DOHH2 (cell line): Measurements from ENCODE around the gene SENP8.

Source experiments
- H3F3A ChIP-seq: fragments of 200-600 bp; sonication (generic), shearing (Covaris generic); 2 replicates; pipeline ENCODE4 v1.6.0; 2016; ENCODE audit warnings: antibody characterized with exemption, mild to moderate bottlenecking; ENCODE audit not compliant: control insufficient read depth, insufficient read depth
- H3K27ac ChIP-seq: fragments of 200-600 bp; sonication (generic); 2 replicates; pipeline ENCODE4 v1.5.1; 2014; ENCODE audit warnings: low read depth, mild to moderate bottlenecking, low read length, moderate library complexity
- H3K27me3 ChIP-seq: fragments of 200-600 bp; sonication (generic); 2 replicates; pipeline ENCODE4 v1.6.1; 2014; ENCODE audit warnings: mild to moderate bottlenecking, low read length, mixed read lengths; ENCODE audit not compliant: control insufficient read depth
- H3K36me3 ChIP-seq: fragments of 200-600 bp; sonication (generic); 2 replicates; pipeline ENCODE4 v1.6.1; 2014; ENCODE audit warnings: mild to moderate bottlenecking, low read length, moderate library complexity, mixed read lengths; ENCODE audit not compliant: control insufficient read depth
- H3K4me1 ChIP-seq: fragments of 200-600 bp; sonication (generic); 2 replicates; pipeline ENCODE4 v1.6.1; 2014; ENCODE audit warnings: mild to moderate bottlenecking, low read length, mixed read lengths; ENCODE audit not compliant: control insufficient read depth
- H3K4me2 ChIP-seq: fragments of 200-600 bp; sonication (generic); 2 replicates; pipeline ENCODE4 v1.6.0; 2014; ENCODE audit warnings: mild to moderate bottlenecking, low read length, moderate library complexity
- H3K4me3 ChIP-seq: fragments of 200-600 bp; sonication (generic); 2 replicates; pipeline ENCODE4 v1.5.1; 2014; ENCODE audit warnings: mild to moderate bottlenecking, low read length, mixed read lengths
- H3K79me2 ChIP-seq: fragments of 200-600 bp; sonication (generic); 2 replicates; pipeline ENCODE4 v1.6.1; 2014; ENCODE audit warnings: mild to moderate bottlenecking, low read length, mixed read lengths; ENCODE audit not compliant: control insufficient read depth
- H3K9me2 ChIP-seq: fragments of 200-600 bp; sonication (generic); replicated peaks from 2 replicates; pipeline ENCODE4 v1.6.1; 2014; ENCODE audit warnings: mild to moderate bottlenecking, low read length, mixed read lengths; ENCODE audit not compliant: control insufficient read depth
- H3K9me3 ChIP-seq: fragments of 200-600 bp; sonication (generic); 2 replicates; pipeline ENCODE4 v1.6.1; 2014; ENCODE audit warnings: antibody characterized with exemption, low read length, mixed read lengths; ENCODE audit not compliant: control insufficient read depth, insufficient read depth
- H4K20me1 ChIP-seq: fragments of 200-600 bp; sonication (generic); 2 replicates; pipeline ENCODE4 v1.6.0; 2014; ENCODE audit warnings: low read depth, mild to moderate bottlenecking, antibody characterized with exemption, low read length, moderate library complexity; ENCODE audit not compliant: control insufficient read depth, insufficient read depth
- EZH2phosphoT487 ChIP-seq: fragments of 200-600 bp; sonication (generic); IDR thresholded peaks from 2 replicates; pipeline ENCODE4 v1.6.1; 2017; ENCODE audit warnings: borderline replicate concordance, mild to moderate bottlenecking, antibody characterized with exemption, low read length, moderate library complexity, mixed read lengths
- TF ChIP-seq, protein P1 (sequence below): fragments of 200-600 bp; sonication (generic); IDR thresholded peaks from one replicate; pipeline ENCODE4 v1.5.1; 2014; ENCODE audit warnings: antibody characterized with exemption, mild to moderate bottlenecking, low read depth, low read length; ENCODE audit not compliant: poor library complexity, severe bottlenecking

SENP8 gene

GRCh38 chr15:72074335-72075060 is 43.7 kb upstream of the SENP8 start:
- no peaks in the 10 kb centered on the region for H3K9me3 ChIP-seq

GRCh38 chr15:72077950-72078349 is 40.3 kb upstream of the SENP8 start:
- Histone ChIP-seq H3K9me3 (no peaks in the 10 kb centered on the region), H3K9me2 (no peaks in the 10 kb centered on the region), H3K27ac (peak overlapping the region; percentile 98), H3K4me1 (peaks cover 96% of the 10 kb centered on the region), H3F3A (peaks cover 50% of the 10 kb centered on the region), H3K79me2 (peaks cover 86% of the 10 kb centered on the region), H3K4me2 (peak overlapping the region; percentile 87), H4K20me1 (no peaks in the 10 kb centered on the region), H3K27me3 (no peaks in the 10 kb centered on the region), H3K36me3 (peaks cover 24% of the 10 kb centered on the region; the same call in 1 of the 2 replicates), H3K4me3 (peak overlapping the region; percentile 71)
- TF ChIP-seq EZH2phosphoT487 = no peak
- TF ChIP-seq, protein P1, sequence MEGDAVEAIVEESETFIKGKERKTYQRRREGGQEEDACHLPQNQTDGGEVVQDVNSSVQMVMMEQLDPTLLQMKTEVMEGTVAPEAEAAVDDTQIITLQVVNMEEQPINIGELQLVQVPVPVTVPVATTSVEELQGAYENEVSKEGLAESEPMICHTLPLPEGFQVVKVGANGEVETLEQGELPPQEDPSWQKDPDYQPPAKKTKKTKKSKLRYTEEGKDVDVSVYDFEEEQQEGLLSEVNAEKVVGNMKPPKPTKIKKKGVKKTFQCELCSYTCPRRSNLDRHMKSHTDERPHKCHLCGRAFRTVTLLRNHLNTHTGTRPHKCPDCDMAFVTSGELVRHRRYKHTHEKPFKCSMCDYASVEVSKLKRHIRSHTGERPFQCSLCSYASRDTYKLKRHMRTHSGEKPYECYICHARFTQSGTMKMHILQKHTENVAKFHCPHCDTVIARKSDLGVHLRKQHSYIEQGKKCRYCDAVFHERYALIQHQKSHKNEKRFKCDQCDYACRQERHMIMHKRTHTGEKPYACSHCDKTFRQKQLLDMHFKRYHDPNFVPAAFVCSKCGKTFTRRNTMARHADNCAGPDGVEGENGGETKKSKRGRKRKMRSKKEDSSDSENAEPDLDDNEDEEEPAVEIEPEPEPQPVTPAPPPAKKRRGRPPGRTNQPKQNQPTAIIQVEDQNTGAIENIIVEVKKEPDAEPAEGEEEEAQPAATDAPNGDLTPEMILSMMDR = no peak

More at GRCh38 chr15:72074335-72075060, 43.7 kb upstream of the SENP8 start:
- Histone ChIP-seq H3K4me2 (peak overlapping the region; percentile 80), H3K27ac (peak overlapping the region; percentile 98), H3K9me2 (no peaks in the 10 kb centered on the region), H3K4me3 (peak overlapping the region; percentile 56), H3K79me2 (peaks cover 85% of the 10 kb centered on the region), H3K36me3 (peaks cover 18% of the 10 kb centered on the region; the same call in 1 of the 2 replicates), H3K27me3 (no peaks in the 10 kb centered on the region), H4K20me1 (no peaks in the 10 kb centered on the region), H3K4me1 (peaks cover 95% of the 10 kb centered on the region), H3F3A (peaks cover 57% of the 10 kb centered on the region)
- TF ChIP-seq, protein P1 = no peak
- no peak for TF ChIP-seq EZH2phosphoT487

DNA sequence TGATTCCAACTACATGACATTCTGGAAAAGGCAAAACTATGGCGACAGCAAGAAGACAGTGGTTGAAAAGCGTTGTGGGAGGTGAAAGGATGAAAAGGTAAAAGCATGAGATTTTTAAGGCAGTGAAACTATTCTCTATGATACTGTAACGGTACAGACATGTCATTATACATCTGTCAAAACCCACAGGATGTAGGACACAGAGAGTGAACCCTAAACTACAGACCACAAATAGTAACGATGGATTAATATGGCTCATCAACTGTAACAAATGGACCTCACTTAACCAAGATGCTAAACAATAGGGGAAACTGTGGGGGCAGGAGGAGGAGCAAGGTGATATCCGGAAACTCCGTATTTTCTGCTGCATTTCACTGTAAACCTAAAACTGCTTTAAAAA is 39.3 kb upstream of the SENP8 start:
- H3K4me2 ChIP-seq = peak overlapping the region; percentile 87
- H4K20me1 ChIP-seq = no peaks in the 10 kb centered on the region
- H3K4me3 ChIP-seq = peak overlapping the region; percentile 71
- H3K79me2 ChIP-seq = peaks cover 85% of the 10 kb centered on the region
- peaks cover 46% of the 10 kb centered on the region for H3F3A ChIP-seq
- H3K27ac ChIP-seq = peak overlapping the region; percentile 98
- peaks cover 96% of the 10 kb centered on the region for H3K4me1 ChIP-seq
- H3K36me3 ChIP-seq = peaks cover 29% of the 10 kb centered on the region; the same call in 1 of the 2 replicates
- H3K27me3 ChIP-seq = no peaks in the 10 kb centered on the region
- peaks cover 6% of the 10 kb centered on the region; the same call in 1 of the 2 replicates for H3K9me3 ChIP-seq
- no peak for TF ChIP-seq EZH2phosphoT487
- TF ChIP-seq, protein P1 = no peak
- no peaks in the 10 kb centered on the region for H3K9me2 ChIP-seq
